ENCODE measurements around the gene FKBP1B. TPM values are rescaled to one million over a fixed set of nuclear protein-coding genes. Genes with fewer than 3 reads are reported as not detected.
"Not testable (repeated sequence)": the region's sequence is repeated elsewhere in the genome, so short reads cannot be mapped to it uniquely, and the experiment has no call there.

Gene FKBP1B
- polyA plus RNA-seq (2013, experiment 1 of 2; ENCODE audit: insufficient read length) = 4.6 TPM
- polyA plus RNA-seq (2013, experiment 2 of 2; ENCODE audit: insufficient read length) = 5.2 TPM

GRCh38 chr2:24049485-24050021, at the start of gene FKBP1B:
TSS of gene FKBP1B (plus strand) at chr2:24049741. CDS start at chr2:24049850, 109 bp downstream.
- peak; percentile 37 for DNase-seq

- DNase-seq = no peak
Observed at GRCh38 chr2:24007693-24008092, 41.8 kb upstream of the FKBP1B start.

DNA sequence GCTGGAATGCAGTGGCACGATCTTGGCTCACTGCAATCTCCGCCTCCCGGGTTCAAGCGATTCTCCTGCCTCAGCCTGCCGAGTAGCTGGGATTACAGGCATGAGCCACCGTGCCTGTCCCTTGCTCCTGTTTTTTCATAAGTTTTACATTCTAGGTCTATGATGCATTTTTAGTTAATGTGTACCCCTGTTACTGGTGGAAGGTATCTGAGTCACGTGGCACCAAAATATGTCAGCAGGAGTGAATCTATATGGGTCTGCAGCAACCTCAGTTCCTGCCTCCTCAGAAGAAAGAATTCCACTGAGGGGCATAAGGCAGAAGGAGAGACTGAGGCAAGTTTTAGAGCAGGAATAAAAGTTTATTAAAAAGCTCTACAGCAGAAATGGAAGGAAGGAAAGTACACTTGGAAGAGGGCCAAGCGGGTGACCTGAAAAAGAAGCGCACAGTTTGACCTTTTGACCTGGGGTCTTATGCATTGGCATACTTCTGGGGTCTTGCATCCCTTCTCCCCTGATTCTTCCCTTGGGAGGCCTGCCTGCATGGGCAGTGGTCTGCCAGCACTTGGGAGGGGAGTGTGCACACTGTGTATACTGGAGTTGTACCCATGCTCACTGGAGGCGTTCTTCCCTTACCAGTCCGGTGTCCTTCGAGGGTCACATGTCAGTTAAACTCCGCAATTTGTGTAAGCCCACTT, 40.7 kb upstream of the FKBP1B start:
- no peak for DNase-seq

GRCh38 chr2:24009367-24009679, 40.2 kb upstream of the FKBP1B start:
- no peak for DNase-seq

DNA sequence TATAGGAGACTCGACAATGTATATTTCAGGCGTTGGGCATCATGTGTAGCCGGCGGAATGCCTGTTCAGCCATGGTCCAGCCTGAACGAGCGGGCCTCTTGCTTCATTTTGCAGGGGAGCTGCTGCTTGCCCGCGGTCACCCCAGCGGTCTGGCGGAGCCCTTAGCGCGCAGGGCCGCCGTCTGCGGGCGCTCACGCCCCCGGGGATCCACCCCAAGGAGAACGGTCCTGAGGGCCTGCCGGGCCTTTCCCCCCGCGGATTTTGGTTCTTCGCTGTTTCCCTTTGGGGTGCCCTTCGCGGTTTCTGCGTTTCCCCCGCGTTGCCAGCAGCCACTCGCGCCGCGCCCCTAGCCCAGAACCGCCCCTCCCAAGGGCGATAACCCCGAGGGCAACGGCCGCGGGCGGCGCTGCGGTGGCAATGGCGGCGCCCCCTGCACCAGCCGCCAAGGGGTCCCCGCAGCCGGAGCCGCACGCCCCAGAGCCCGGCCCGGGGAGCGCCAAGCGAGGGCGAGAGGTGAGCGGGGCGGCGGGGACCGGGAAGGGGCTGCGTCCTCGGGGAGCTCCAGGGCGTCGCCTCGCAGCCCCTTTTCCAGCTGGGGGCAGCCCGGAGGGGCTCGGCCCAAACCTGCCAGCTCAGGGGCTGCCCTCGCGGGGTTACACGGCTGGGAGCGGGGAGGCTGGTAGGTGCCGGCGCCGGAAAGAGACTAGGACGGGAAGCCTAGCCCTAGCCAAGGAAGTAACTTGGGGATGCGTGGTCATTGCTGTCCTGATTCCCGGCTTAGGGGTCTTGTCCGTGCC, 39.7 kb upstream of the FKBP1B start, which contains the start of gene MFSD2B:
TSS of gene MFSD2B (plus strand) at position 406 of the 797 bp plus-strand sequence. CDS start at position 418, 12 bp downstream.
- DNase-seq = no peak

- no peak for DNase-seq
Observed at GRCh38 chr2:24010477-24011249, 38.9 kb upstream of the FKBP1B start.

GRCh38 chr2:24011250-24012104, 38.1 kb upstream of the FKBP1B start:
- no peak for DNase-seq

- DNase-seq = no peak
Observed at GRCh38 chr2:24012521-24013188, 36.9 kb upstream of the FKBP1B start.

- DNase-seq = not testable (repeated sequence)
Observed at GRCh38 chr2:24014902-24015301, 34.6 kb upstream of the FKBP1B start.

- DNase-seq = peak; percentile 73
Observed at GRCh38 chr2:24015562-24016375, 33.8 kb upstream of the FKBP1B start.

- no peak for DNase-seq
Observed at GRCh38 chr2:24016376-24016761, 33.2 kb upstream of the FKBP1B start.

DNA sequence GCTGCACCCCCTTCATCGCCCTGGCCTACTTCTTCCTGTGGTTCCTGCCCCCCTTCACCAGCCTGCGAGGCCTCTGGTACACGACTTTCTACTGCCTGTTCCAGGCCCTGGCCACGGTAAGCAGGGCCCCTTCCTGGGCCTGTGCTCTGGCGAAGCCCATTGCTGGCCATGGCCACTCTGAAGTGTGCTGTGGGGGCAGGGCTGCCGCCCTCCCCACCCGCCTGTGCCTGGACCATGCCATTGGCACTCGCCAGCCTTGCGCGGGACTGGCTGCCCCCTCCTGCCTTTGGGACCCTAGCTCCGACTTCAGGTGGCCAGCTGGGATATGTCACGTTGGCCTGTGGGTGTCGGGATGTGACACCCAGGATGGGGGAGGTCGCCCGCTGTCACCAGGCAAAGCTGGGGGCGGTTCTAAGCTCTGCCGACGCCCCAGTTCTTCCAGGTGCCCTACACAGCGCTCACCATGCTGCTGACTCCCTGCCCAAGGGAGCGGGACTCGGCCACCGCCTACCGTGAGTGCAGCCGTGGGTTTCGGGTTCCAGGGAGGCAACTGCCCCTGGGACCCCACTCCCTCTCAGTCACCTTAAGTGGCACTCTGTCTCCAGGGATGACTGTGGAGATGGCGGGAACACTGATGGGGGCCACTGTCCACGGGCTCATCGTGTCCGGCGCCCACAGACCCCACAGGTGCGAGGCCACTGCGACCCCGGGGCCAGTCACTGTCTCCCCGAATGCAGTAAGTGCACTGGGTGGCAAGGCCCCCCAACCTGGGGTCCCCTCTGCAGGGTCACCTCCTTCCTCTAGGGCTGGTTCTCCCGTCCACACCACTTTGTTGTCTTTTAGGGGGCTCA, 32.5 kb upstream of the FKBP1B start:
- DNase-seq = no peak

DNA sequence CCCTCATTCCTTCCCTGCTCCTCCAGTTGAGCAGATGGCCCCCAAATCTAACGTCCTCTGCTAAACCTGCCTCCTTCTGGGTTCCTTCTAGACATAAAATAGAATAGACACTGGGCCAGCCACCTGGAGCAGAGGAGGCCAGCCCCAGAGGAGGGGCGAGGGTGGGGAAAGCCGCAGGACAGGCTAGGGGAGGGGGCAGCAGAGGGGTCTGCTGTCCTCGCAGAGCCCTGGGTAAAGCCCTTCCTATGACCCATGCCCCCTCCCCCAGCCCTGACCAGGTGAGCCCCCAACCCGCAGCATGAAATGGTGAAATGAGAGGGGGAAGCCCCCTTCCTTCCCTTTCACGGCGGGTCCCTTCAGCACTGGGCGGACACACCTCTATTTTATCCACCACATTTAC, 31.8 kb upstream of the FKBP1B start:
- no peak for DNase-seq

- DNase-seq = no peak
Observed at GRCh38 chr2:24018241-24018640, 31.3 kb upstream of the FKBP1B start.

GRCh38 chr2:24019729-24020128, 29.8 kb upstream of the FKBP1B start:
- DNase-seq = no peak

GRCh38 chr2:24020244-24020643, 29.3 kb upstream of the FKBP1B start:
- no peak for DNase-seq

- DNase-seq = no peak
Observed at GRCh38 chr2:24021122-24021998, 28.2 kb upstream of the FKBP1B start.

- no peak for DNase-seq
Observed at GRCh38 chr2:24022324-24022974, 27.1 kb upstream of the FKBP1B start.

Measured in fibroblast of skin of scalp (primary cell).